A549 (cell line): ENCODE results near the gene SRC. TPM values are rescaled to one million over a fixed set of nuclear protein-coding genes. Genes with fewer than 3 reads are reported as not detected.

Experiments
- ATAC-seq, 2 experiments: fragments of 200-7000 bp in 1 of 2; fragments of >200 bp in 1 of 2; cut with Nextera tagmentation in 1 of 2; cut with Tn5 transposase in 1 of 2; 3 replicates each; pipeline versions ENCODE4 v1.8.0 to v1.9.1; 2018 to 2020; ENCODE audit warnings: mild to moderate bottlenecking in 1 of 2, moderate library complexity in 1 of 2
- CTCF ChIA-PET: fragments of 300-600 bp; sonication (Branson Sonifier 250); formaldehyde crosslinking; extraction: SDS; loops from one replicate; lab custom pipeline; 2021; ENCODE audit warnings: antibody characterized with exemption, inconsistent platforms; lab: Yijun Ruan, JAX
- POLR2A ChIA-PET: fragments of 350-600 bp; formaldehyde crosslinking; extraction: SDS; loops from one replicate; lab custom pipeline; 2021; ENCODE audit warnings: antibody characterized with exemption, inconsistent platforms; lab: Yijun Ruan, JAX
- DNase-seq, 2 experiments: peaks; one replicate each; pipeline versions ENCODE4 v3.0.0 to v3.0.0-alpha.2; 2011 to 2016; ENCODE audit warnings: low read depth in 1 of 2, low spot score in 1 of 2
- FAIRE-seq: peaks from 2 replicates; lab custom pipeline; 2011; peaks lifted over from hg19 to GRCh38; lab: Jason Lieb, UNC
- H3K27ac ChIP-seq, 2 experiments: fragments of >200 bp; sonication (Bioruptor Twin); formaldehyde crosslinking; 3 replicates each; pipeline ENCODE4 v1.5.1; 2016 to 2017
- H3K4me1 ChIP-seq: fragments of >200 bp; sonication (Bioruptor Twin); formaldehyde crosslinking; 3 replicates; pipeline ENCODE4 v1.6.1; 2016
- H3K4me2 ChIP-seq: fragments of >200 bp; sonication (Bioruptor Twin); formaldehyde crosslinking; 3 replicates; pipeline ENCODE4 v1.6.1; 2016
- H3K4me3 ChIP-seq: fragments of >200 bp; sonication (Bioruptor Twin); formaldehyde crosslinking; 3 replicates; pipeline ENCODE4 v1.5.1; 2016
- H3K9me3 ChIP-seq: fragments of >200 bp; sonication (Bioruptor Twin); formaldehyde crosslinking; 3 replicates; pipeline ENCODE4 v1.6.1; 2016
- BCL3 ChIP-seq: fragments of >200 bp; sonication (Bioruptor Twin); formaldehyde crosslinking; IDR thresholded peaks from 3 replicates; pipeline ENCODE4 v1.6.1; 2016
- CHD2 ChIP-seq: fragments of 150-350 bp; IDR thresholded peaks from 2 replicates; pipeline ENCODE4 v1.6.1; 2014; ENCODE audit warnings: low read length; ENCODE audit not compliant: partially characterized antibody
- EHMT2 ChIP-seq: fragments of 200-600 bp; sonication (generic); IDR thresholded peaks from 2 replicates; pipeline ENCODE4 v1.6.1; 2016; ENCODE audit warnings: antibody characterized with exemption, low read depth, mild to moderate bottlenecking, moderate library complexity
- ELK1 ChIP-seq: fragments of 150-350 bp; IDR thresholded peaks from 2 replicates; pipeline ENCODE4 v1.6.1; 2014; ENCODE audit warnings: low read depth, mild to moderate bottlenecking, low read length
- EP300 ChIP-seq, 2 experiments: fragments of >200 bp; sonication (Bioruptor Twin); formaldehyde crosslinking; IDR thresholded peaks; 2 replicates in 1 of 2; 3 replicates in 1 of 2; pipeline ENCODE4 v1.6.1; 2016 to 2017
- FOSB ChIP-seq: fragments of 250-450 bp; sonication (Bioruptor Pico); IDR thresholded peaks from 2 replicates; pipeline ENCODE4 v1.5.0; 2020; ENCODE audit warnings: mild to moderate bottlenecking, moderate library complexity
- FOSL2 ChIP-seq, 2 experiments: fragments of 450-650 bp in 1 of 2; fragments of >200 bp in 1 of 2; sonication (Bioruptor Twin) in 1 of 2; formaldehyde crosslinking; IDR thresholded peaks; 2 replicates each; pipeline versions ENCODE4 v1.5.0 to v1.6.1; 2016 to 2020; ENCODE audit warnings: mild to moderate bottlenecking in 1 of 2, moderate library complexity in 1 of 2
- HDAC2 ChIP-seq: fragments of 200-600 bp; sonication (generic); IDR thresholded peaks from 2 replicates; pipeline ENCODE4 v1.6.1; 2016
- HOXA7 ChIP-seq: fragments of 250-450 bp; sonication (Bioruptor Pico); IDR thresholded peaks from 2 replicates; pipeline ENCODE4 v1.5.0; 2020; ENCODE audit warnings: mild to moderate bottlenecking, moderate library complexity
- HOXB5 ChIP-seq: fragments of 250-450 bp; sonication (Bioruptor Pico); IDR thresholded peaks from 2 replicates; pipeline ENCODE4 v1.5.0; 2020; ENCODE audit warnings: mild to moderate bottlenecking, moderate library complexity
- JUNB ChIP-seq: fragments of >200 bp; sonication (Bioruptor Twin); formaldehyde crosslinking; IDR thresholded peaks from 2 replicates; pipeline ENCODE4 v1.6.1; 2016
- MAFK ChIP-seq: fragments of 450-650 bp; IDR thresholded peaks from 2 replicates; pipeline ENCODE4 v1.6.1; 2014; ENCODE audit not compliant: partially characterized antibody
- MYC ChIP-seq: IDR thresholded peaks from 2 replicates; pipeline ENCODE4 v1.6.1; 2012; ENCODE audit warnings: mild to moderate bottlenecking, inconsistent platforms, low read length, improper control_type of control experiment, borderline replicate concordance
- NFE2L2 ChIP-seq: fragments of 150-350 bp; conservative IDR thresholded peaks from 2 replicates; pipeline ENCODE4 v1.6.1; 2014; ENCODE audit warnings: low read length
- PBX3 ChIP-seq: IDR thresholded peaks from 2 replicates; pipeline ENCODE4 v1.6.1; 2012
- POLR2AphosphoS2 ChIP-seq: conservative IDR thresholded peaks from 2 replicates; pipeline ENCODE4 v1.6.1; 2012; ENCODE audit warnings: low read length, improper control_type of control experiment, inconsistent platforms
- RCOR1 ChIP-seq: fragments of 150-350 bp; IDR thresholded peaks from 2 replicates; pipeline ENCODE4 v1.6.1; 2014; ENCODE audit warnings: antibody characterized with exemption, low read length, low read depth
- REST ChIP-seq: fragments of 200-600 bp; sonication (generic); IDR thresholded peaks from 2 replicates; pipeline ENCODE4 v1.6.1; 2016; ENCODE audit warnings: antibody characterized with exemption, mild to moderate bottlenecking, moderate library complexity
- RNF2 ChIP-seq: fragments of 200-600 bp; sonication (generic); IDR thresholded peaks from 2 replicates; pipeline ENCODE4 v1.6.1; 2016; ENCODE audit warnings: low read depth, mild to moderate bottlenecking, antibody characterized with exemption, moderate library complexity, borderline replicate concordance
- SREBF2 ChIP-seq: fragments of 450-650 bp; IDR thresholded peaks from 2 replicates; pipeline ENCODE4 v1.6.1; 2014; ENCODE audit warnings: mild to moderate bottlenecking, moderate library complexity
- ZC3H11A ChIP-seq: fragments of 450-650 bp; IDR thresholded peaks from 2 replicates; pipeline ENCODE4 v1.6.1; 2014; ENCODE audit warnings: antibody characterized with exemption, mild to moderate bottlenecking
- ZFP36 ChIP-seq: fragments of 450-650 bp; IDR thresholded peaks from 2 replicates; pipeline ENCODE4 v1.6.1; 2014; ENCODE audit warnings: borderline replicate concordance; ENCODE audit not compliant: partially characterized antibody
- ZNF302 ChIP-seq: fragments of 250-450 bp; sonication (Bioruptor Pico); IDR thresholded peaks from 2 replicates; pipeline ENCODE4 v1.9.0; 2021; ENCODE audit warnings: inconsistent platforms, mild to moderate bottlenecking, moderate library complexity
- WGBS: methylation state at CpG from one replicate; pipeline ENCODE4 v1.1.6; 2017; ENCODE audit errors: missing lambda C conversion rate; 5-methylcytosine and 5-hydroxymethylcytosine counted together
- polyA plus RNA-seq, 4 experiments: library from polyadenylated mRNA; depleted of rRNA in 3 of 4; stranded (reverse); fragments of >200 nt; fragmentation: RNase III in 1 of 4; extraction: RNeasy Plus Mini Kit Qiagen cat#74134 plus additional on column Dnase treatment in 1 of 4; gene quantifications; 2 replicates in 3 of 4; 3 replicates in 1 of 4; pipeline ENCODE4 v1.2.3, GENCODE V29; 2011 to 2017
- TF ChIP-seq, protein P1 (sequence below): IDR thresholded peaks from 2 replicates; pipeline ENCODE4 v1.6.1; 2012; ENCODE audit warnings: low read depth, borderline replicate concordance
- TF ChIP-seq, protein P2 (sequence below): fragments of >200 bp; sonication (Bioruptor Twin); formaldehyde crosslinking; IDR thresholded peaks from 3 replicates; pipeline ENCODE4 v1.5.1; 2016

The SRC gene
- polyA plus RNA-seq, 2 of the 4 experiments (the other 2 are of a cell fraction): 139 to 154 TPM

- DNase-seq: no peak
- TF ChIP-seq JUNB (no peak), HOXA7 (CRISPR knock-in tag) (no peak), PBX3 (no peak), RNF2 (no peak), FOSL2 (IDR thresholded peaks at IDR 0.05) (no peak), FOSL2 (CRISPR knock-in tag; IDR thresholded peaks at IDR 0.05) (no peak), ZFP36 (no peak)
- TF ChIP-seq, protein P1, sequence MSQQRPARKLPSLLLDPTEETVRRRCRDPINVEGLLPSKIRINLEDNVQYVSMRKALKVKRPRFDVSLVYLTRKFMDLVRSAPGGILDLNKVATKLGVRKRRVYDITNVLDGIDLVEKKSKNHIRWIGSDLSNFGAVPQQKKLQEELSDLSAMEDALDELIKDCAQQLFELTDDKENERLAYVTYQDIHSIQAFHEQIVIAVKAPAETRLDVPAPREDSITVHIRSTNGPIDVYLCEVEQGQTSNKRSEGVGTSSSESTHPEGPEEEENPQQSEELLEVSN: no peak
- TF ChIP-seq, all 56 proteins: peak for 0
- Histone ChIP-seq H3K27ac (no peak overlapping the region), H3K4me1 (no peaks in the 10 kb centered on the region), H3K4me3 (no peak overlapping the region), H3K9me3 (no peaks in the 10 kb centered on the region), H3K4me2 (no peak overlapping the region)
- CTCF ChIA-PET: interaction anchor here (2.7 kb wide), 1 partner anchor 173 kb away, joined by 12 read pairs; no protein-coding TSS in a partner anchor
- ATAC-seq (no peak), FAIRE-seq (no peak)
- POLR2A ChIA-PET: no interaction called here
- WGBS: 25% methylated on average over 3 of the region's 3 CpGs
These were observed 97.0 kb downstream of the SRC start for GRCh38 chr20:37442986-37443385.

DNA sequence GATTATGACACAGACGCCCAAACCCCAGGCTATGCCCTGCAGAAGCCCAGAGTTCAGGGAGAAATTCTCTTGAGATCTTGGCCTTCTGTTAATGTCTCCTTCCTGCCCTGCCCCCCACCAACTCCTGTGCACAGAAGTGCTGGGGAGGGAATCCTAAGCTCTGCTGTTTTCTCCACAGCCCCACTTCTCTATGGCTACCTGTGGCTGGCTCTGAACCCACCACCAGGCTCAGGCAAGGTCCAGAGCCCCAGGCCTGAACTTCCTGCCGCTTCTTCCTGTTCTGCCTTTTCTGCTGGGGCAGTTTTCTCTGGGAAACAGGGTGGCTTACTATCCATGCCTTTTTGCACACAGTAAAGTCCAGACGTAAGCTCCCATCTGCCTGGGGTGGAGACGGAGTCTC lies 97.7 kb downstream of the SRC start:
- Histone ChIP-seq H3K9me3 (no peaks in the 10 kb centered on the region), H3K4me1 (no peaks in the 10 kb centered on the region), H3K27ac (no peak overlapping the region), H3K4me2 (no peak overlapping the region), H3K4me3 (no peak overlapping the region)
- WGBS: 35% methylated on average over 4 of the region's 4 CpGs
- DNase-seq (no peak), FAIRE-seq (no peak), ATAC-seq (no peak)
- ChIA-PET POLR2A (no interaction called here), CTCF (interaction anchor here (2.7 kb wide), 1 partner anchor 174 kb away, joined by 12 read pairs; no protein-coding TSS in a partner anchor)
- TF ChIP-seq ZC3H11A (no peak), NFE2L2 (no peak), CHD2 (no peak), HOXB5 (CRISPR knock-in tag) (no peak), REST (no peak)

DNA sequence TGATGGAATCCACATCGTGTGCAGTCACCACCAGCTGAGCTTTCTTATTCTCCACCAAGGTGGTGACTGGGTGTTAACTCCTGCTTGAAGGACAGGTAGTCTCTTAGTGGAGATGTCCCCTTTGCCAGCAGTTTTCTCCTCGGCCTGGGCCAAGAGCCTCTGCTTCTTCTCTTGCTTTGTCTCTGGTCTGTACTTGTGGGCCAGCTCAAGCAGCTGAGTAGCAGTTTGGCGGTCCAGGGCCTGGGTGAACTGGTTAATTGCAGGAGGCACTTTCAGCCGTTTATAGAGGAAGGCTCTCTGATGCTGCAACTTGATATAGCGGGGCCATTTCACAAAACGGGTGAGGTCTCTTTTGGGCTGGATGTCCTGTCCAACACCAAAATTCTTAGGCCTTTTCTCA lies 99.1 kb downstream of the SRC start:
- no peak for DNase-seq
- POLR2A ChIA-PET: no interaction called here
- no peak for TF ChIP-seq EP300 (IDR thresholded peaks at IDR 0.05)
- TF ChIP-seq MAFK: no peak
- no peak for TF ChIP-seq EHMT2
- TF ChIP-seq MYC: no peak
- no peak for TF ChIP-seq RCOR1
- no peak for TF ChIP-seq POLR2AphosphoS2
- no peak for TF ChIP-seq SREBF2
- TF ChIP-seq, protein P2, sequence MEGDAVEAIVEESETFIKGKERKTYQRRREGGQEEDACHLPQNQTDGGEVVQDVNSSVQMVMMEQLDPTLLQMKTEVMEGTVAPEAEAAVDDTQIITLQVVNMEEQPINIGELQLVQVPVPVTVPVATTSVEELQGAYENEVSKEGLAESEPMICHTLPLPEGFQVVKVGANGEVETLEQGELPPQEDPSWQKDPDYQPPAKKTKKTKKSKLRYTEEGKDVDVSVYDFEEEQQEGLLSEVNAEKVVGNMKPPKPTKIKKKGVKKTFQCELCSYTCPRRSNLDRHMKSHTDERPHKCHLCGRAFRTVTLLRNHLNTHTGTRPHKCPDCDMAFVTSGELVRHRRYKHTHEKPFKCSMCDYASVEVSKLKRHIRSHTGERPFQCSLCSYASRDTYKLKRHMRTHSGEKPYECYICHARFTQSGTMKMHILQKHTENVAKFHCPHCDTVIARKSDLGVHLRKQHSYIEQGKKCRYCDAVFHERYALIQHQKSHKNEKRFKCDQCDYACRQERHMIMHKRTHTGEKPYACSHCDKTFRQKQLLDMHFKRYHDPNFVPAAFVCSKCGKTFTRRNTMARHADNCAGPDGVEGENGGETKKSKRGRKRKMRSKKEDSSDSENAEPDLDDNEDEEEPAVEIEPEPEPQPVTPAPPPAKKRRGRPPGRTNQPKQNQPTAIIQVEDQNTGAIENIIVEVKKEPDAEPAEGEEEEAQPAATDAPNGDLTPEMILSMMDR: no peak
- TF ChIP-seq ELK1: no peak
- TF ChIP-seq FOSB (CRISPR knock-in tag): no peak
- TF ChIP-seq HDAC2: no peak
- TF ChIP-seq ZNF302 (CRISPR knock-in tag): no peak
- TF ChIP-seq JUNB: no peak
- no peak for TF ChIP-seq BCL3
- no peak for TF ChIP-seq ZC3H11A

More for the DNA sequence above, 99.1 kb downstream of the SRC start:
- Histone ChIP-seq H3K27ac (no peak overlapping the region), H3K4me3 (no peak overlapping the region), H3K4me2 (no peak overlapping the region), H3K4me1 (no peaks in the 10 kb centered on the region), H3K9me3 (no peaks in the 10 kb centered on the region)
- CTCF ChIA-PET: interaction anchor here (1.1 to 2.7 kb wide), 2 partner anchors 175 to 249 kb away, joined by 3 to 12 read pairs; no protein-coding TSS in a partner anchor
- FAIRE-seq: no peak
- no peak for ATAC-seq
- 43% methylated on average over 6 of the region's 6 CpGs for WGBS
